Mesodermal cell (in vitro differentiated cells): Measurements from ENCODE around the gene LRRC25.
"Not testable (repeated sequence)": the region's sequence is repeated elsewhere in the genome, so short reads cannot be mapped to it uniquely, and the experiment has no call there.

ENCODE experiments used
- H3K27ac ChIP-seq: 2 replicates; pipeline ENCODE4 v1.7.0; 2013; ENCODE audit warnings: mild to moderate bottlenecking, low read depth, low read length, moderate library complexity; ENCODE audit not compliant: severe bottlenecking
- H3K36me3 ChIP-seq: 2 replicates; pipeline ENCODE4 v1.7.1; 2013; ENCODE audit warnings: mild to moderate bottlenecking, low read length, moderate library complexity; ENCODE audit not compliant: control insufficient read depth, insufficient read depth
- H3K4me1 ChIP-seq: one replicate; pipeline ENCODE4 v1.7.1; 2013; ENCODE audit warnings: mild to moderate bottlenecking, low read length; ENCODE audit not compliant: insufficient read depth, control insufficient read depth, poor library complexity, severe bottlenecking
- H3K4me3 ChIP-seq: 2 replicates; pipeline ENCODE4 v1.7.0; 2013; ENCODE audit warnings: low read length, control low read depth, mild to moderate bottlenecking; ENCODE audit not compliant: insufficient read depth, poor library complexity, severe bottlenecking; ENCODE audit errors: extremely low read depth
- H3K9me3 ChIP-seq: 2 replicates; pipeline ENCODE4 v1.7.1; 2013; ENCODE audit warnings: mild to moderate bottlenecking, low read length, moderate library complexity; ENCODE audit not compliant: control insufficient read depth
- WGBS, 2 experiments: methylation state at CpG; one replicate each; pipeline ENCODE4 v1.1.5; 2013; ENCODE audit warnings: missing lambda C conversion rate in 2 of 2; ENCODE audit not compliant: insufficient coverage in 2 of 2; 5-methylcytosine and 5-hydroxymethylcytosine counted together

Gene LRRC25

DNA sequence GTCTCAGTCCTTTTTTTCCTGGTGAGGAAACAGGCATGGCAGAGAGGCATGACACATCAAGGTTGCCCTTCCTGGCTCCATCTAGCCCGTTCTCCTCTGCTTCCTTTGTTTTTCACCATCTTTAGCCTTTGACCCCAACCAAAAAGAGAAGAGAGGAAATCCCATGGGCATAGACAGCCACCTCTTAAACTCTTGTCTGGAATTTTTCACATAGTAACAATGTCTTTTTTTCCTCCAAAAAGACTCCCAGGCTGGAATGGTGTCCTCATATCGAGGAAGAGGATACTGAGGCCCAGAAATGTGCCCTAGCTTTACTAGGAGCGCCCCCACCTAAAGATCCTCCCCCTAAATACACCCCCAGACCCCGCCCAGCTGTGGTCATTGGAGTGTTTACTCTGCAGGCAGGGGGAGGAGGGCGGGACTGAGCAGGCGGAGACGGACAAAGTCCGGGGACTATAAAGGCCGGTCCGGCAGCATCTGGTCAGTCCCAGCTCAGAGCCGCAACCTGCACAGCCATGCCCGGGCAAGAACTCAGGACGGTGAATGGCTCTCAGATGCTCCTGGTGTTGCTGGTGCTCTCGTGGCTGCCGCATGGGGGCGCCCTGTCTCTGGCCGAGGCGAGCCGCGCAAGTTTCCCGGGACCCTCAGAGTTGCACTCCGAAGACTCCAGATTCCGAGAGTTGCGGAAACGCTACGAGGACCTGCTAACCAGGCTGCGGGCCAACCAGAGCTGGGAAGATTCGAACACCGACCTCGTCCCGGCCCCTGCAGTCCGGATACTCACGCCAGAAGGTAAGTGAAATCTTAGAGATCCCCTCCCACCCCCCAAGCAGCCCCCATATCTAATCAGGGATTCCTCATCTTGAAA, 11.5 kb downstream of the LRRC25 start, which contains the start of gene GDF15:
Gene GDF15 (plus strand): TSS at position 484 of the 868 bp plus-strand sequence. CDS start 32 bp downstream, at position 516.
- H3K4me1 ChIP-seq, result peaks cover 31% of the 10 kb centered on the region
- WGBS, 2 experiments, result 73 to 79% methylated on average over 19 to 30 of the region's 33 CpGs
- H3K36me3 ChIP-seq, result peaks cover 11% of the 10 kb centered on the region
- no peaks in the 10 kb centered on the region for H3K9me3 ChIP-seq
- peak within 1 kb of the TSS; percentile 55 for H3K27ac ChIP-seq
- H3K4me3 ChIP-seq, result peak within 1 kb of the TSS; percentile 47

DNA sequence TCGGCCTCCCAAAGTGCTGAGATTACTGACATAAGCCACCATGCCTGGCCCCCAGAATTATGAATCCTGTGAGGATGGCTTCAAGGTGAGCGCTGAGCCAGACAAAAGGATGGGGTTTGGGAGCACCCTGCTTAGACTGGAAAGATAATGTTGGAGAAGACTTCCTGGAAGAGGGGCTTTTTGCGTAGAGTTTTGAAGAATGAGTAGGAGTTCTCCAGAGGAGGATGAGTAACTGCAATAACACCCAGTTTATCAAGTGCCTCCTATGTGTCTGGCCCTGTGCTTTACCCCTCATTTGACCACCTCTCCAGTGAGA, 12.1 kb downstream of the LRRC25 start:
- H3K36me3 ChIP-seq, result peaks cover 11% of the 10 kb centered on the region
- H3K9me3 ChIP-seq, result no peaks in the 10 kb centered on the region
- no peak overlapping the region for H3K4me3 ChIP-seq
- H3K27ac ChIP-seq, result peak overlapping the region; percentile 55
- H3K4me1 ChIP-seq, result peaks cover 31% of the 10 kb centered on the region
- WGBS, 2 experiments, result 96 to 100% methylated on average over 1 to 3 of the region's 3 CpGs

DNA sequence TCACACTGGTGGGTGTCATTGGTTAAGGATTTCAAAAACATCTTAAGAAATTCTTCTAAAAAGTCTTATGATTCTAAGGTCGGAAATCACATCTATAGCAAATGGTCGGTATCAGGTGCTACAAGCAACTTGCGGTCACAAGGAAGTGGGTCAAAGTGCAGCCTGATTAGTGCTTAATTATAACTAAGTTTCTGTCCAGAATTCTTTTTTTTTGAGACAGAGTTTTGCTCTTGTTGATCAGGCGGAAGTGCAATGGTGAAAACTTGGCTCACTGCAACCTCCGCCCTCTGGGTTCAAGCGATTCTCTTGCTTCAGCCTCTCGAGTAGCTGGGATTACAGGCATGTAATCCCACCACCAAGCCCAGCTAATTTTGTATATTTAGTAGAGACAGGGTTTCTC, 12.6 kb downstream of the LRRC25 start:
- Histone ChIP-seq H3K4me1 (peaks cover 35% of the 10 kb centered on the region), H3K27ac (no peak overlapping the region), H3K36me3 (peaks cover 11% of the 10 kb centered on the region), H3K4me3 (no peak overlapping the region), H3K9me3 (no peaks in the 10 kb centered on the region)
- WGBS, 2 experiments, result 92 to 94% methylated on average over 5 to 7 of the region's 7 CpGs

DNA sequence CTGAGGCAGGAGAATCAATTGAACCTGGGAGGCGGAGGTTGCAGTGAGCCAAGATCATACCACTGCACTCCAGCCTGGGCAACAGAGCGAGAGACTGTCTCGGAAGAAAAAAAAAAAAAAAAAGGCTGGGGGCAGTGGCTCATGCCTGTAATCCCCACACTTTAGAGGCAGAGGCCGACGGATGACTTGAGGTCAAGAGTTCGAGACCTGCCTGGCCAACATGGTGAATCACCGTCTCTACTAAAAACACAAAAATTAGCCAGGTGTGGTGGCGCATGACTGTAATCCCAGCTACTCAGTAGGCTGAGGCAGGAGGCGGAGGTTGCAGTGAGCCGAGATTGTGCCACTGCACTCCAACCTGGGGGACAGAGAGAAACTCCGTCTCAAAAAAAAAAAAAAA, 13.8 kb downstream of the LRRC25 start:
- WGBS, 2 experiments, result 100% methylated on average over 5 of the region's 11 CpGs
- peaks cover 35% of the 10 kb centered on the region for H3K4me1 ChIP-seq
- H3K4me3 ChIP-seq, result not testable (repeated sequence)

DNA sequence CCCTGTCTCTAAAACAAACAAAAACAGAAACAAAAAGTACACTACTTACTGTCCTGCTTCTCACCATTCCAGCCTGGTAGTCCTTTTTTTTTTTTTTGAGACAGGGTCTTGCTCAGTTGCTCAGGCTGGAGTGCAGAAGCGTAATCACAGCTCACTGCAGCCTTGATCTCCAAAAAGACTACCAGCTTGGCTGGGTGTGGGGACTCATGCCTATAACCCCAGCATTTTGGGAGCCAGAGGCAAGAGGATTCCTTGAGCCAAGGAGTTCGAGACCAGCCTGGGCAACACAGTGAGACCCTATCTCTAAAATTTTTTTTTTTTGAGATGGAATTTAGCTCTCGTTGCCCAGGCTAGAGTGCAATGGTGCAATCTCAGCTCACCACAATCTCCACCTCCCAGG, 16.6 kb downstream of the LRRC25 start:
- no peak overlapping the region for H3K4me3 ChIP-seq
- no peaks in the 10 kb centered on the region for H3K36me3 ChIP-seq
- peaks cover 25% of the 10 kb centered on the region for H3K4me1 ChIP-seq
- WGBS, 2 experiments, result 63 to 73% methylated on average over 2 of the region's 3 CpGs
- no peaks in the 10 kb centered on the region for H3K9me3 ChIP-seq
- no peak overlapping the region for H3K27ac ChIP-seq

More for the DNA sequence above, 13.8 kb downstream of the LRRC25 start:
- not testable (repeated sequence) for H3K9me3 ChIP-seq, H3K36me3 ChIP-seq, H3K27ac ChIP-seq

DNA sequence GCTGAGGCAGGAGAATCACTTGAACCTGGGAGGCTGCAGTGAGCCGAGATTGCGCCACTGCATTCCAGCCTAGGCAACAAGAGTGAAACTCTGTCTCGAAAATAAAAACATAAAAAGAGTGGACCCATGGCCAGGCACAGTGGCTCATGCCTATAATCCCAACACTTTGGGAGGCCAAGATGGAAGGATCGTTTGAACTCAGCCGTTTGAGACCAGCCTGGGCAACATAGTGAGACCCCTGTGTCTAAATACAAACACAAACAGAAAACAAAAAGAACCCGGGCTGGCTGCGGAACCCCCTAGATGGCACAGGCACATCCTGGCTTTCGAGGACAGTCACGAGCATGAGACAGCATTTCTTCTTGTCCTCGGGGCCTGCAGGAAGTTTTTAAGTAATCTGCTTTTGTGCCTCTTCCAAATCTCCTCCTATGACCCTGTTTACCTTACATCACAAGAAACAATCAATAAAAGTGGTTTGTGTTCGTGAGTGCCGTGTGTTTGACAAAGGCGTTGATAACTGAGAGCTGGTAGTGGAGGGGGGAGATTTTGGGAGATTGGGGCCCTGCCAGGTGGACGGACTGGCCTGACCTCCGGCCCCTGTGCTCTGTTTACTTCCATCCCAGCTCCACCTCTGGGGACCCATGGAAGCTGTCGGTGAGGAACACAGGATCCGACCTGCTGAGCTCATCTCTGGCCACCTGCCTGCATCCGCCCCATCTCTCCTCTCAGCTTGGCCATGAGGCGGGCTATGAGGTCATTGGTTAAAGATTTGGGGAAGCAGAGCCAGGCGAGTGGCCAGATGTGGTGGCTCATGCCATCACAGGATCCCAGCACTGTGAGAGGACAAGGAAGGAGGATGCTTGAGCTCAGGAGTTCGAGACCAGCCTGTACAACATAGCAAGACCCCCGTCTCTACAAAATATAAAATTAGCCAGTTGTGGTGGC, 17.3 kb downstream of the LRRC25 start:
- Histone ChIP-seq H3K4me3 (no peak overlapping the region), H3K27ac (peak overlapping the region; percentile 39), H3K36me3 (no peaks in the 10 kb centered on the region), H3K9me3 (no peaks in the 10 kb centered on the region), H3K4me1 (peaks cover 18% of the 10 kb centered on the region)
- 84 to 91% methylated on average over 12 to 20 of the region's 22 CpGs for WGBS, 2 experiments

DNA sequence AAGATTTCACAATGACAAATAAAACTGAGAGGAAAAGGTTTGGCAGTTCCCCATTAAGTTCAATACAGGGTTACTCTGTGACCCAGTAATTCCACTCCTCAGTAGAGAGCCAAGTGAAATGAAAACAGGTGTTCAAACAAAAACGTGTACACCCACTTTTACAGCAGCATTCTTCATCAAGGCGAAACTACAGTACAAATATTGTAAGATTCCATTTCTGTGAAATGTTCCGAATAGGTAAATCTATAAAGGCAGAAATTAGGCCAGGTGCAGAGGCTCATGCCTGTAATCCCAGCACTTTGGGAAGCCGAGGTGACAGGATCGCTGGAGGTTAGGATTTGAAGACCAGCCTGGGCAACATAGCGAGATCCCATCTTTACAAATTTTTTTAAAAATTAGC, 20.4 kb downstream of the LRRC25 start:
- no peak overlapping the region for H3K27ac ChIP-seq
- H3K36me3 ChIP-seq, result no peaks in the 10 kb centered on the region
- WGBS, 2 experiments, result 93 to 96% methylated on average over 4 of the region's 6 CpGs
- H3K4me1 ChIP-seq, result peaks cover 14% of the 10 kb centered on the region
- no peaks in the 10 kb centered on the region for H3K9me3 ChIP-seq
- no peak overlapping the region for H3K4me3 ChIP-seq

DNA sequence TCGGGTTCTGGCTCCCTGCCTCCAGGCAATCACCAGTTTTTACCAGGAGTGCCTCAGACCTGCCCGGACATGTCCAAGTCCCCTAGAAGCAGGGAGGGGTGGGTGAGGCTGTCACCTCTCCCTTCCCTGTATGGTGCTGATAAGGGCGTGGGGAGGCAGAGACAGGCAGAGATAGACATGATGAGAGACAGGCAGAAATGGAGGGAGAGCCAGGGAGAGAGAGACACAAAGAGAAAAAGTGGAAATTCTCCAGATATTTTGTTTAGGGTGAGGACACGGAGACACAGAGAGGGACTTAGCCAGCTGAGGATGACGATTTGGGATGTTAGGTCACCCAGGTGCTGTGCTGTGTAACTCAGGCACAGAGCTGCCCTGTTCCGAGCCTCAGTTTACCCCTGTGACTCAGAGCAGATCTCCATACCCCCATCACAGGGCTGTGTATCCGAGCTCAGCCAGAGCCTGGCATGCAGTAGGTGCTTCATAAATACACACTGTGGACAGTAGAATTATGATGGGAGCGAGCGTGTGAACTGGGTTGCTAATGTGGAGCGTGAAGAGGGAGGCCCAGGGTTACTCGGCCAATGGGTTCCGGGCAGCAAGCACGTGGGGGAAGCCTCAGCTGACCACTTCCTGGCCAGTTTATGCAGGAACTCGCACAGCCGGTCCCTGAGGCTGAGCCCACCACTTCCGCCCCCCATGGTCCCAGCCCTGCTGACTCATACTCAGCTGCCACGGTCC, 23.4 kb downstream of the LRRC25 start:
- H3K9me3 ChIP-seq, result no peaks in the 10 kb centered on the region
- 22 to 34% methylated on average over 7 to 10 of the region's 17 CpGs for WGBS, 2 experiments

DNA sequence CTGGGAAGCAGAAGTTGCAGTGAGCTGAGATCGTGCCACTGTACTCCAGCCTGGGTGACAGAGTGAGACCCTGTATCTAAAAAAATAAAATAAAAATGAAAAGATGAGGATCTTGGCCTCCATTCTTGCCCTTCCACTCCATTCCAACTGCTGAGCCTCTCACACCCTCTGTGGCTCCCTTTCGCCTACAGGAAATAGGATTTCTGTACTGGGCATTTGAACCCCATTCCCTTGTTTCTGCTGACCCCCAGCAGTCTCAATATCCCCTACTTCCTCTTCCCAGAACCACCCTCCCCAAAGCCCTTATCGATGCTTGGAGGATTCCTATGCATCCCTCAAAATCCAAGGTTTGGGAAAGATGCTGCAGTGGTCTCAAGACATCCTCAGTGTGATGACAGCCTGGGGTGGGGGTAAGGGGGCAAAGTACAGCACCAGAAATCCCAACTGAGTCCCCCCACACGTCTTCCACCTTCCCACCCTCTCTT, 24.0 kb downstream of the LRRC25 start:
- H3K4me3 ChIP-seq, result no peak overlapping the region
- 100% methylated on average over 1 to 2 of the region's 4 CpGs for WGBS, 2 experiments
- H3K4me1 ChIP-seq, result peaks cover 23% of the 10 kb centered on the region
- H3K36me3 ChIP-seq, result no peaks in the 10 kb centered on the region
- no peaks in the 10 kb centered on the region for H3K9me3 ChIP-seq
- peak overlapping the region; percentile 95 for H3K27ac ChIP-seq

More for the DNA sequence above, 23.4 kb downstream of the LRRC25 start:
- Histone ChIP-seq H3K4me1 (peaks cover 18% of the 10 kb centered on the region), H3K4me3 (no peak overlapping the region), H3K36me3 (no peaks in the 10 kb centered on the region), H3K27ac (peak overlapping the region; percentile 95)
